Measurements from ENCODE around the gene RXFP1.
A peak's percentile ranks its signal among the peaks of the same experiment; 100 is the strongest.

Gene RXFP1

GRCh38 chr4:158664806-158665205 is 143.1 kb downstream of the RXFP1 start:
- H3K27ac ChIP-seq: no peak overlapping the region
- no peaks in the 10 kb centered on the region for H3K36me3 ChIP-seq (replicated peaks)
- no peaks in the 10 kb centered on the region for H3K27me3 ChIP-seq (replicated peaks)
- TF ChIP-seq, protein P1, sequence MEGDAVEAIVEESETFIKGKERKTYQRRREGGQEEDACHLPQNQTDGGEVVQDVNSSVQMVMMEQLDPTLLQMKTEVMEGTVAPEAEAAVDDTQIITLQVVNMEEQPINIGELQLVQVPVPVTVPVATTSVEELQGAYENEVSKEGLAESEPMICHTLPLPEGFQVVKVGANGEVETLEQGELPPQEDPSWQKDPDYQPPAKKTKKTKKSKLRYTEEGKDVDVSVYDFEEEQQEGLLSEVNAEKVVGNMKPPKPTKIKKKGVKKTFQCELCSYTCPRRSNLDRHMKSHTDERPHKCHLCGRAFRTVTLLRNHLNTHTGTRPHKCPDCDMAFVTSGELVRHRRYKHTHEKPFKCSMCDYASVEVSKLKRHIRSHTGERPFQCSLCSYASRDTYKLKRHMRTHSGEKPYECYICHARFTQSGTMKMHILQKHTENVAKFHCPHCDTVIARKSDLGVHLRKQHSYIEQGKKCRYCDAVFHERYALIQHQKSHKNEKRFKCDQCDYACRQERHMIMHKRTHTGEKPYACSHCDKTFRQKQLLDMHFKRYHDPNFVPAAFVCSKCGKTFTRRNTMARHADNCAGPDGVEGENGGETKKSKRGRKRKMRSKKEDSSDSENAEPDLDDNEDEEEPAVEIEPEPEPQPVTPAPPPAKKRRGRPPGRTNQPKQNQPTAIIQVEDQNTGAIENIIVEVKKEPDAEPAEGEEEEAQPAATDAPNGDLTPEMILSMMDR (IDR thresholded peaks at IDR 0.05; ENCODE audit: low read depth, low read length, missing control alignments): no peak
- in situ Hi-C loops (cut with HindIII; ENCODE audit: low pct_ligation_motif_present, low sequenced_read_pairs): no loop called here
- no peak overlapping the region for H3K4me3 ChIP-seq (ENCODE audit: low read depth, low read length)
- DNase-seq: no peak

- no peaks in the 10 kb centered on the region for H3K27me3 ChIP-seq (replicated peaks)
- DNase-seq: no peak
- no peak overlapping the region for H3K27ac ChIP-seq
- in situ Hi-C loops (cut with HindIII; ENCODE audit: low pct_ligation_motif_present, low sequenced_read_pairs): no loop called here
- H3K36me3 ChIP-seq (replicated peaks): no peaks in the 10 kb centered on the region
- TF ChIP-seq, protein P1 (IDR thresholded peaks at IDR 0.05; ENCODE audit: low read depth, low read length, missing control alignments): no peak
- no peak overlapping the region for H3K4me3 ChIP-seq (ENCODE audit: low read depth, low read length)
These were observed 145.2 kb downstream of the RXFP1 start for GRCh38 chr4:158666892-158667291.

- DNase-seq: peak; percentile 16
- in situ Hi-C loops (cut with HindIII; ENCODE audit: low pct_ligation_motif_present, low sequenced_read_pairs): no loop called here
These were observed 146.0 kb downstream of the RXFP1 start for GRCh38 chr4:158667651-158668198.

GRCh38 chr4:158669310-158669709 is 147.6 kb downstream of the RXFP1 start:
- Histone ChIP-seq H3K27ac (no peak overlapping the region), H3K4me3 (ENCODE audit: low read depth, low read length) (no peak overlapping the region), H3K27me3 (replicated peaks) (no peaks in the 10 kb centered on the region), H3K36me3 (replicated peaks) (no peaks in the 10 kb centered on the region)
- TF ChIP-seq, protein P1 (IDR thresholded peaks at IDR 0.05; ENCODE audit: low read depth, low read length, missing control alignments): no peak
- in situ Hi-C loops (cut with HindIII; ENCODE audit: low pct_ligation_motif_present, low sequenced_read_pairs): no loop called here
- DNase-seq: no peak

More at GRCh38 chr4:158667651-158668198, 146.0 kb downstream of the RXFP1 start:
- Histone ChIP-seq H3K27ac (no peak overlapping the region), H3K36me3 (replicated peaks) (no peaks in the 10 kb centered on the region), H3K4me3 (ENCODE audit: low read depth, low read length) (no peak overlapping the region), H3K27me3 (replicated peaks) (no peaks in the 10 kb centered on the region)
- TF ChIP-seq, protein P1 (IDR thresholded peaks at IDR 0.05; ENCODE audit: low read depth, low read length, missing control alignments): peak; percentile 77

DNA sequence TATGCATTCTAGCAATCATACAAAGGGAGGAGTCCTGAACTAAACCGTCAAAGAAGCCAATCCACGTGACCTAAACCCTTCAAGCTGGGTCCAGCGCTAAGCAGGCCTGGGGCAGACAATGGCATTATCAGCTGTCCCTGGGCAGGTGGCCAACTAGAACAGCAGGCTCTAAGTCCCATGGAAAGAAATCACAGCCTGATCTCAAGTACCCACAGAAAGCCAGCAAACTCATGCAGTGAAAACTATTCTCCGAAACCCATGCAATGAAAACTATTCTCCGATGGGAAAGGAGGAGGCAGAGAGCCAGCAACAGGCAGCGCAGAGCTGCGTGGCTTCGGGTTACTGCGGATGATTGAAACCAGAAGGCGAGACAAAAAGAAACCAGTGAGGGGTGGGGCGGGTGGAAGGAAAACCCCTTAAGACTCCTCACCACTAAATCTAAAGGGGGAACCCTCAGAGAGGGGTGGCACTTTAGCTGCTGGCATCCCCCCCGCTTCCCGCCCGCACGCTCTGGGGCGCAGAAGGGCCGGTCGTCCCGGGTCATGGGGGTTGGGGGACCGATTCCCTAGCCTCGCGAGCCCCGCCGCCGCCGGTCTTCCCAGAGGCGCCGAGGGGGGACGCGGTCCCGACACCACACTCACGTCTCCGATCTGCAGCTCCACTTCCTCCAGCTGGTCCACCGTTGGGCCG is 149.4 kb downstream of the RXFP1 start:
- Histone ChIP-seq H3K27me3 (replicated peaks) (no peaks in the 10 kb centered on the region), H3K36me3 (replicated peaks) (no peaks in the 10 kb centered on the region), H3K27ac (peak overlapping the region; percentile 83), H3K4me3 (ENCODE audit: low read depth, low read length) (peak overlapping the region; percentile 91)
- in situ Hi-C loops (cut with HindIII; ENCODE audit: low pct_ligation_motif_present, low sequenced_read_pairs): no loop called here
- peak; percentile 70 for DNase-seq
- TF ChIP-seq, protein P1 (IDR thresholded peaks at IDR 0.05; ENCODE audit: low read depth, low read length, missing control alignments): no peak

- Histone ChIP-seq H3K27ac (peak within 1 kb of the TSS; percentile 83), H3K36me3 (replicated peaks) (no peaks in the 10 kb centered on the region), H3K27me3 (replicated peaks) (no peaks in the 10 kb centered on the region), H3K4me3 (ENCODE audit: low read depth, low read length) (peak within 1 kb of the TSS; percentile 91)
- TF ChIP-seq, protein P1 (IDR thresholded peaks at IDR 0.05; ENCODE audit: low read depth, low read length, missing control alignments): no peak
- in situ Hi-C loops (cut with HindIII; ENCODE audit: low pct_ligation_motif_present, low sequenced_read_pairs): no loop called here
- no peak for DNase-seq
These were observed 149.9 kb downstream of the RXFP1 start, which contains the start of gene C4orf46 for GRCh38 chr4:158671665-158671914. Gene C4orf46, minus strand, starts transcription at chr4:158671887. Its CDS starts 86 bp downstream, at chr4:158671801.

Measured in brain microvascular endothelial cell (primary cell).